ENCODE measurements around the gene USP3.

DNA sequence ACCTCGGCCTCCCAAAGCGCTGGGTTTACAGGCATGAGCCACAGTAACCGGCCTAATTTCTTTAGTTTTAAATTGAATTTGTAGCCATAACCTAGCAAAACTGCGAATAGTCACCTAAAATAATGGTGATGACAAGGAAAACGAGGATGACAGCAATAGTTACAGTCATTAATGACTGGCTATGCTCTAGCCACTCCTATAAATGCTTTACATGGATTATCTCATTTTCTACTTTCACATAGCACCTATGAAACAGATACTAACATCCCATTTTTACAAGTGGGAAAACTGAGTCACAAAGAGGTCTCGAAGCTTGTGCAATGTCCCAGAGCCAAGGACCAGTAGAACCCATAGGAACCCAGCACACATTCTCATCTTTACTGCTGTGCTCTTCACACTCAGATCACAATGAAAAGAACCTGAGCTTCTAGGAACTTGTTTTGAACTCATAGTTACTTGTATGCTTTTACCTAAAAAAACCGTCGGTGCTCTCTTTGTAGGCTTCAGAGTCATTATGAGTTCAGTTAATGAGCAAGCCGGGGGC, 132.2 kb downstream of the USP3 start:
- TF ChIP-seq POLR2A (IDR thresholded peaks at IDR 0.05), result no peak
- TF ChIP-seq CTCF (IDR thresholded peaks at IDR 0.05), result no peak

All from testis (tissue), 2 donors.